Subcutaneous adipose tissue (tissue), 4 donors: ENCODE results near the gene ACACB. TPM values are rescaled to one million over a fixed set of nuclear protein-coding genes. Genes with fewer than 3 reads are reported as not detected.

Experiments used
- CTCF ChIP-seq: fragments of 450-650 bp; IDR thresholded peaks from one replicate; pipeline ENCODE4 v1.5.1; 2016; ENCODE audit warnings: low read depth, mild to moderate bottlenecking, control low read depth, antibody characterized with exemption, moderate library complexity
- total RNA-seq, 4 donors: library from RNA; depleted of rRNA; stranded (reverse); fragments of >200 nt; gene quantifications; one replicate each; pipeline ENCODE4 v1.1.0, GENCODE V29; 2016

The ACACB gene
- total RNA-seq, 4 donors from 2014 or later, result 798 to 3,288 (median 1,277) TPM

GRCh38 chr12:109234012-109234411 is 117.6 kb downstream of the ACACB start:
- no peak for TF ChIP-seq CTCF

GRCh38 chr12:109236257-109236656 is 119.9 kb downstream of the ACACB start:
- TF ChIP-seq CTCF, result no peak

- TF ChIP-seq CTCF, result no peak
These were observed 122.8 kb downstream of the ACACB start for GRCh38 chr12:109239179-109239578.

GRCh38 chr12:109239691-109240090 is 123.3 kb downstream of the ACACB start:
- TF ChIP-seq CTCF, result no peak

GRCh38 chr12:109240365-109240764 is 124.0 kb downstream of the ACACB start:
- no peak for TF ChIP-seq CTCF

- TF ChIP-seq CTCF, result no peak
These were observed 125.5 kb downstream of the ACACB start for GRCh38 chr12:109241936-109242335.

- no peak for TF ChIP-seq CTCF
These were observed 127.7 kb downstream of the ACACB start for GRCh38 chr12:109244073-109244472.
